IPS-18c (cell line): ENCODE results near the gene MIER2.
"Not testable (repeated sequence)": the region's sequence is repeated elsewhere in the genome, so short reads cannot be mapped to it uniquely, and the experiment has no call there.

ENCODE experiments used
- H3K4me3 ChIP-seq: 2 replicates; pipeline ENCODE4 v1.7.0; 2013; ENCODE audit warnings: low read depth, mild to moderate bottlenecking, low read length, moderate library complexity; ENCODE audit not compliant: insufficient read depth
- H3K9me3 ChIP-seq: one replicate; pipeline ENCODE4 v1.6.1; 2013; ENCODE audit warnings: mild to moderate bottlenecking, low read length, moderate library complexity; ENCODE audit not compliant: control insufficient read depth, insufficient read depth

The MIER2 gene

DNA sequence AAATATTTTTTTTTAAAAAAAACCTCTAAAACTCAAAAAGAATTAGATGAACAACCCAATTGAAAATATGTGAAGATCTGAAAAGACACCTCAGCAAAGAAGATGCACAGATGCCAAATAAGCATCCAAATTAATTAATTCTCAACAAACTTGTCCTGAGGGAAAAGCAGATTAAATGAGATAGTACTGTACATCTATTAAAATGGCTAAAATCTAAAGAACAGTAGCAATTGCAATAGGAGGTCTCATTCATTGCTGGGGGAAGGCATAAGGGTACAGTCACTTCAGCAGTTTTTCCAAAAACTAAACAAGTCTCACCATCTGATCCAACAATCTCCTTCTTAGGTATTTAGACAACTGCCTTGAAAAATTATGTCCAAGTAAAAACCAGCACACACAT lies 75.4 kb downstream of the MIER2 start:
- H3K4me3 ChIP-seq: no peak overlapping the region
- H3K9me3 ChIP-seq: no peaks in the 10 kb centered on the region

GRCh38 chr19:262125-262524 lies 82.5 kb downstream of the MIER2 start:
- no peaks in the 10 kb centered on the region for H3K9me3 ChIP-seq
- H3K4me3 ChIP-seq: no peak overlapping the region

- H3K4me3 ChIP-seq, H3K9me3 ChIP-seq: not testable (repeated sequence)
These were observed 87.8 kb downstream of the MIER2 start for GRCh38 chr19:256804-257203.
